Gastrocnemius medialis (tissue), 4 donors: Measurements from ENCODE around the gene GPER1.

Source experiments
- POLR2A ChIP-seq, 2 donors: fragments of 450-650 bp; IDR thresholded peaks; one replicate each; pipeline ENCODE4 v1.6.1; 2017; ENCODE audit warnings: antibody characterized with exemption in 2 of 2, mild to moderate bottlenecking in 2 of 2, moderate library complexity in 2 of 2
- TF ChIP-seq, protein P1 (sequence below), 5 experiments: fragments of 450-650 bp in 3 of 5; fragments of 200-600 bp in 2 of 5; sonication (generic) in 2 of 5; IDR thresholded peaks in 4 of 5; conservative IDR thresholded peaks in 1 of 5; 1 replicate in 4 of 5; 2 replicates in 1 of 5; pipeline ENCODE4 v1.5.1; 2016 to 2019; ENCODE audit warnings: antibody characterized with exemption in 5 of 5, mild to moderate bottlenecking in 3 of 5, moderate library complexity in 3 of 5

DNA sequence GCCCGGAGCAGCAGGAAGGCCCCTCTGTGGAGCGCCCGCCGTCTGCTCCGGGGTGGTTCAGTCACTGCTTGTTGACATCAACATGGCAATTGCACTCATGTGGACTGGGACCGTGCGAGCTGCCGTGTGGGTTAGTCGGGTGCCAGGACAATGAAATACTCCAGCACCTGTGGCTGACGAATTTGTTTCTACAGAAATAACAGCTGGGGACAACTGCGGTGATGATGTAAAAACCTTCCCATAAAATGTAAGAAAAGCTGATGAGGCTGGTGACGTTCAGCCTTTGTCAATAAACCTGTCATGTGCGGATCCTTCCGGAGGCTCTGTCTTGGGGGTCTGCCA lies 5.6 kb downstream of the GPER1 start:
- TF ChIP-seq, protein P1, sequence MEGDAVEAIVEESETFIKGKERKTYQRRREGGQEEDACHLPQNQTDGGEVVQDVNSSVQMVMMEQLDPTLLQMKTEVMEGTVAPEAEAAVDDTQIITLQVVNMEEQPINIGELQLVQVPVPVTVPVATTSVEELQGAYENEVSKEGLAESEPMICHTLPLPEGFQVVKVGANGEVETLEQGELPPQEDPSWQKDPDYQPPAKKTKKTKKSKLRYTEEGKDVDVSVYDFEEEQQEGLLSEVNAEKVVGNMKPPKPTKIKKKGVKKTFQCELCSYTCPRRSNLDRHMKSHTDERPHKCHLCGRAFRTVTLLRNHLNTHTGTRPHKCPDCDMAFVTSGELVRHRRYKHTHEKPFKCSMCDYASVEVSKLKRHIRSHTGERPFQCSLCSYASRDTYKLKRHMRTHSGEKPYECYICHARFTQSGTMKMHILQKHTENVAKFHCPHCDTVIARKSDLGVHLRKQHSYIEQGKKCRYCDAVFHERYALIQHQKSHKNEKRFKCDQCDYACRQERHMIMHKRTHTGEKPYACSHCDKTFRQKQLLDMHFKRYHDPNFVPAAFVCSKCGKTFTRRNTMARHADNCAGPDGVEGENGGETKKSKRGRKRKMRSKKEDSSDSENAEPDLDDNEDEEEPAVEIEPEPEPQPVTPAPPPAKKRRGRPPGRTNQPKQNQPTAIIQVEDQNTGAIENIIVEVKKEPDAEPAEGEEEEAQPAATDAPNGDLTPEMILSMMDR (IDR thresholded peaks at IDR 0.05 in 4 of 5, conservative IDR thresholded peaks at IDR 0.05 in 1 of 5), result no peak
- no peak for TF ChIP-seq POLR2A (IDR thresholded peaks at IDR 0.05)
